GM04503 (cell line): ENCODE data around the gene HDGF.
"Not testable (repeated sequence)": the region's sequence is repeated elsewhere in the genome, so short reads cannot be mapped to it uniquely, and the experiment has no call there.

ENCODE experiments used
- DNase-seq: peaks from one replicate; pipeline ENCODE4 v3.0.0-alpha.2; 2012; ENCODE audit warnings: low read depth

Gene HDGF

GRCh38 chr1:156767101-156767878 is 15.8 kb upstream of the HDGF start, which contains the start of gene PRCC:
PRCC (plus strand) TSS chr1:156767535; CDS start chr1:156767772, 237 bp downstream.
- peak; percentile 100 for DNase-seq

- DNase-seq, result no peak
These were observed 15.0 kb upstream of the HDGF start for GRCh38 chr1:156766298-156767100.

GRCh38 chr1:156765666-156766065 is 14.2 kb upstream of the HDGF start:
- no peak for DNase-seq

GRCh38 chr1:156765136-156765535 is 13.7 kb upstream of the HDGF start:
- not testable (repeated sequence) for DNase-seq

GRCh38 chr1:156760796-156761104 is 9.3 kb upstream of the HDGF start:
- no peak for DNase-seq

DNA sequence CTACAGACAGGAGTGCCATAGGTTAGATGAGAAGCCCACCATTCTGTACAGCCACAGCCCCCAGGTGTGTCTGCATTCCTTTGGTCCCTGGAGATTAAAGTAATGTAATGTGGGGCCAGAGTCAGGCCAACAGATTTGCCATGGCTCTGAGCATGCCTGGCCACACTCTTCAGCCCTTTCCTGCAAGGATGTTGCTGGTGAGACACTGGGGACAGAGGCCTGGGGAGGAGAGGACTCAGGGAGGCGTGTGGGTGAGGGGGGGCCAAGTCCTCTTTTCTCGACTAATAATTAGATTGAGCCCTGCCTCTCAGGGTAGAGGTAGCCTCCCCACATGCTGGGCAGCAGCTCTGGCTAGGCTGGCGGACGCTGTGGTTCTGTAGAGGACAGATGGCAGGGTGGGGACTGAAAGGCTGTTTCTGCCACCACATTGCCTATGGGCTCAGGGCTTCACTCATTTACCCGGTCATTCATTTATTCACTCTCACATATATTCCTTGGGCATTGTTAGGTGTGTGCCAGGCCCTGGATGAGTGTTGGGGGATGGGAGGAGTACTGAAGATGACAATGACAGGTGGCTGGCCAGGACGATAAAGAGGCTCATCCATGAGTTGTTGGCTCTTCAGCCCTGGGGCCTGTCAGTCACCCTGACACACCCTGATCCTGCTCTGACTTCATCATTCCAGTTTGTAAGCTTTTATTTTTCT is 8.8 kb upstream of the HDGF start:
- no peak for DNase-seq

GRCh38 chr1:156757572-156758253 is 6.2 kb upstream of the HDGF start:
- DNase-seq, result not testable (repeated sequence)

- no peak for DNase-seq
These were observed 4.9 kb upstream of the HDGF start for GRCh38 chr1:156756355-156756754.

DNA sequence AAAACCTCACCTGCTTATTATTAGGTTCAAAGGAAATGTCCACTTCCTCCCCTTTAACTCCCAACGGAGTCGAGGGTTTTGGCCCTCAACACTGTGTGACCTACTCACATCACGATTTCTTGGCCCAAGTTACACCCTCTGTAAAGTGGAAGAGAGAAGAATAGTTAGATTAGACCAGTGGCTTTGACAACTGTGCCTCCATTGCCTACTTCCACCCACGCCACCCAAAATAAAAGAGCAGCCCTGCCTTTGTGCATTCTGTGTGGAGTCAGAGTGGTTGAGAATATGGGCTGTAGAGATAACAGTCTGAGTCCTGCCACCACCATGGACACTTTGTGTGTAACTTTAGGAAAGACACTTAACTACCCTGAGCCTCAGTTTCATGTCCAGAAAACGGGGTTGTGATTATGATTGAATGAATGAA is 4.1 kb upstream of the HDGF start:
- no peak for DNase-seq

GRCh38 chr1:156754219-156754618 is 2.7 kb upstream of the HDGF start:
- DNase-seq, result no peak

DNA sequence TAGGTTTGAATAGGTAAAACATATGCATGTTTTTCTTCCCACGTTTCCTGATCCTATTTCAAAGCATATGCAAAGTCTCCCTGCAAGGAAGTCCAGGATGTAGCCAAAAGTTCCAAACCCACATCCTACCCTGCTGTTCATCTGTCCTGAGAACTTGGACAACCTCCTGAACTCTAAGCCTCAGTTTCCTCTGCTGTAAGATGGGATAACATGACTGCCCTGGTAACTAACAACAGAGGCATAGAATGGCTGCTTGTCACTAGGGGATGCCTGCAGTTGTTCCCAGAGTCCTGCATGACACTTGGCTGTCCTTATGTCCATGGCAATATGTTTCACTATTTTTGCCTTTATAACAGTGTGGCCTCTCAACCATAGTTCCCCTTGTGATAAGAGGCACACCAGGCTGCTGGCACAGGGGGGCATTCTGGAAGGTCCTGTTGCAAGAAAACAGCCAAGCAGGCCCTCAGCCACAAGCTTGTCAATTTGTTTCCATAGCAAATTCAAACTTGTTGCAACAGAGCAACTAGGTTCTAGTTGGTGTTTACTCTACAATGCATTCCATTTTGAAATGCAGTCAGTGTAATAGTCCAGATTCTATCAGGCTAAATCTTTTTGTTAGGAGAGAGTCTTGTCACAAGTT is 1.5 kb upstream of the HDGF start:
- DNase-seq, result no peak

- peak; percentile 69 for DNase-seq
These were observed 444 bp upstream of the HDGF start for GRCh38 chr1:156751757-156752481.

DNA sequence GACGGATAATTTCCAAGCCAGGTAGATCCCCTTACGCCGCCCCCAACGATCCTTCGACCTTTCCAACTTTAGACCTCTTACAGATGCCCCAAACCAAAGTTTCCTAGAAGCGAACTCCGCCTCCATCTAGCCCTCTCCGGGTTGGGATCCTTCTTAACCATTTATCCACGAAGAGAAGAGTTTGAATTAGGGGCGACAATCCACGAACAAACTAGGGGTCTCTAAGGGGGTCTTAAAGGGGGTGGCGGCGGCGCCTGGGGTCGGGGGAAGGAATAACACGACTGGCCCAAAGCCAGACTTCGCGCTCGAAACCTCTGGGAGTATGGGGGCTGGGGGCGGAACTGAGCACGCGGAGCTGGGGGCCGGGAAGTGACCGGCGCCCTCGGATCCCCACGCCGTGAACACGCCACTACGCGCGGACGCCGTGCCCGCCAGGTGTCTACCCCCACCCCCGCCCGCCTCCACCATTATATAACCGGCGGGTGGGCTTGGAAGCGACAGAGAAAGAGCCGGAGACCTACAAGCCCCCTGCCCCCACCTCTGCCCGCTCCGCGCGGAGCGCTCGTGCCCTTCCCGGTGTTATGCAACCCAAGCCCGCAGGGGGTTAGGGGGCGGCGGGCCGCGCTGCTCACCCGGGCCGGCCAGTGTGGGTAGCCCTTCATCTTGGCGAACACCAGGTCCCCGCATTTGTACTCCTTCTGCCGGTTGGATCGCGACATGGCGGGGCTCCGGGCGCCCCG is 594 bp downstream of the HDGF start:
- DNase-seq, result no peak

DNA sequence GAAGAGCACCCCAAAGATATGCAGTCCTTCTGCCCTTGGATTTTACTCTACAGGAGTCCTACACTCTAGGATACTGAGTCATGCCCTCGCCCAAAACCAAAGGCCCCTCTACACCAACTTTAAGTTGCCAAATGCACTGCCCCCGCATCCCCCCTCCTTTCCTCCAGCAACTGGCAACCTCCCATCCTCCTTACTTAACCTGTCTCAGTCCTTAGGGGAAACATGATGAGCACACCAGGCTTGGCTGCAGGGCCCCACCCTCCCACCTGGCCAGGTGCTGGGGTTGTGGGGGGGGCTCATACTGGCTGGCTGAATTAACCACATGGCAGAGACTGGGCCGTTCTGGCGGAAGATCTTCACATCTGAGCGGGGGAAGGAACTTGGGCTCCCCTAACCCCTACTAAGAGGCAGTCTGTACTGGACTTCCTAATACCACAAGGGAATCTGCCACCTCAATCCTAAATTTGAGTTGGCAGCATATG is 1.2 kb downstream of the HDGF start:
- DNase-seq, result no peak

- no peak for DNase-seq
These were observed 1.9 kb downstream of the HDGF start for GRCh38 chr1:156749419-156750118.

- no peak for DNase-seq
These were observed 2.6 kb downstream of the HDGF start for GRCh38 chr1:156748670-156749418.

GRCh38 chr1:156747742-156748669 is 3.5 kb downstream of the HDGF start:
- DNase-seq, result no peak
